Gastroesophageal sphincter (tissue), 3 donors: ENCODE measurements around the gene IFT80.

Source experiments
- EP300 ChIP-seq: sonication (generic); formaldehyde crosslinking; IDR thresholded peaks from one replicate; pipeline ENCODE4 v1.6.1; 2017; ENCODE audit warnings: antibody characterized with exemption, mild to moderate bottlenecking
- POLR2A ChIP-seq, 2 donors: fragments of 450-650 bp; IDR thresholded peaks; one replicate each; pipeline ENCODE4 v1.6.1; 2017; ENCODE audit warnings: antibody characterized with exemption in 2 of 2, mild to moderate bottlenecking in 2 of 2, moderate library complexity in 1 of 2
- POLR2AphosphoS5 ChIP-seq: sonication (generic); formaldehyde crosslinking; IDR thresholded peaks from one replicate; pipeline ENCODE4 v1.6.1; 2017; ENCODE audit warnings: antibody characterized with exemption
- TF ChIP-seq, protein P1 (sequence below), 4 experiments: fragments of 200-600 bp in 2 of 4; fragments of 450-650 bp in 2 of 4; sonication (generic) in 1 of 4; IDR thresholded peaks; one replicate each; pipeline ENCODE4 v1.5.1; 2017 to 2019; ENCODE audit warnings: antibody characterized with exemption in 4 of 4, mild to moderate bottlenecking in 2 of 4, moderate library complexity in 2 of 4

DNA sequence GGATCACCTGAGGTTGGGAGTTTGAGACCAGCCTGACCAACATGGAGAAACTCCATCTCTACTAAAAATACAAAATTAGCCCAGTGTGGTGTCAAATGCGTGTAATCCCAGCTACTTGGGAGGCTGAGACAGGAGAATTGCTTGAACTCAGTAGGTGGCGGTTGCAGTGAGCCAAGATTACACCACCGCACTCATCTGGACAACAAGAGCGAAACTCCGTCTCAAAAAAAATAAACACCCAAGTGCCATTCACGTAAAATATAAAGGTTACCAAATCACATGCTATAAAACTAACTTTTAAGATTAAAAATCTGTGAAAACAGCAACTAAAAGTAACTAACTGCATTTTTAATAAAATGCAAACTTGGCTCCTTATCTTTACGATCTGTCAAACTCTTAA, 41.7 kb upstream of the IFT80 start:
- TF ChIP-seq, protein P1, sequence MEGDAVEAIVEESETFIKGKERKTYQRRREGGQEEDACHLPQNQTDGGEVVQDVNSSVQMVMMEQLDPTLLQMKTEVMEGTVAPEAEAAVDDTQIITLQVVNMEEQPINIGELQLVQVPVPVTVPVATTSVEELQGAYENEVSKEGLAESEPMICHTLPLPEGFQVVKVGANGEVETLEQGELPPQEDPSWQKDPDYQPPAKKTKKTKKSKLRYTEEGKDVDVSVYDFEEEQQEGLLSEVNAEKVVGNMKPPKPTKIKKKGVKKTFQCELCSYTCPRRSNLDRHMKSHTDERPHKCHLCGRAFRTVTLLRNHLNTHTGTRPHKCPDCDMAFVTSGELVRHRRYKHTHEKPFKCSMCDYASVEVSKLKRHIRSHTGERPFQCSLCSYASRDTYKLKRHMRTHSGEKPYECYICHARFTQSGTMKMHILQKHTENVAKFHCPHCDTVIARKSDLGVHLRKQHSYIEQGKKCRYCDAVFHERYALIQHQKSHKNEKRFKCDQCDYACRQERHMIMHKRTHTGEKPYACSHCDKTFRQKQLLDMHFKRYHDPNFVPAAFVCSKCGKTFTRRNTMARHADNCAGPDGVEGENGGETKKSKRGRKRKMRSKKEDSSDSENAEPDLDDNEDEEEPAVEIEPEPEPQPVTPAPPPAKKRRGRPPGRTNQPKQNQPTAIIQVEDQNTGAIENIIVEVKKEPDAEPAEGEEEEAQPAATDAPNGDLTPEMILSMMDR (IDR thresholded peaks at IDR 0.05): no peak
- no peak for TF ChIP-seq EP300
- no peak for TF ChIP-seq POLR2AphosphoS5
- TF ChIP-seq POLR2A (IDR thresholded peaks at IDR 0.05): no peak
